ENCODE data around the gene BRICD5.

DNA sequence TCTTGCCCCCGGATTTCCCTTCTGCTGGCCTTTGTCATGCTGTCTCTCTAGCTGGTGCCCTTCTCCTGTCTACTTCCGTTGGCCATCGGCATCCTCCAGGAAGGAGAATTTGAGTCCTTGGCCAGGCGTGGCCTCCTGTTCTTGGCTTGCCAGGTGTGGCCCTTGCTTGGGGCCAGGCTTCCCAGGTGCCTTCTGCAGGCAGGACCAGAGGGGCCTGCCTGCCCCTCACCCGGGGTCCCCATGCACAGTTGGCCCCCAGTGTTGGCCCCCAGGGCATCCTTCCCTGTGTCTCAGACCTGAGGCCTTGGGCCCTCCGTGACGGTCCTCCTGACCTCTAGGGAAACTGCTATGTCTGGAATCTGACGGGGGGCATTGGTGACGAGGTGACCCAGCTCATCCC, 2.8 kb downstream of the BRICD5 start:
- TF ChIP-seq ZNF776 (CRISPR knock-in tag; IDR thresholded peaks at IDR 0.05), result no peak
- TF ChIP-seq, protein P1, sequence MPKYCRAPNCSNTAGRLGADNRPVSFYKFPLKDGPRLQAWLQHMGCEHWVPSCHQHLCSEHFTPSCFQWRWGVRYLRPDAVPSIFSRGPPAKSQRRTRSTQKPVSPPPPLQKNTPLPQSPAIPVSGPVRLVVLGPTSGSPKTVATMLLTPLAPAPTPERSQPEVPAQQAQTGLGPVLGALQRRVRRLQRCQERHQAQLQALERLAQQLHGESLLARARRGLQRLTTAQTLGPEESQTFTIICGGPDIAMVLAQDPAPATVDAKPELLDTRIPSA (CRISPR knock-in tag; IDR thresholded peaks at IDR 0.05; ENCODE audit: borderline replicate concordance), result no peak
- no peak for TF ChIP-seq RAD21 (CRISPR knock-in tag; IDR thresholded peaks at IDR 0.05)
- TF ChIP-seq, protein P2, sequence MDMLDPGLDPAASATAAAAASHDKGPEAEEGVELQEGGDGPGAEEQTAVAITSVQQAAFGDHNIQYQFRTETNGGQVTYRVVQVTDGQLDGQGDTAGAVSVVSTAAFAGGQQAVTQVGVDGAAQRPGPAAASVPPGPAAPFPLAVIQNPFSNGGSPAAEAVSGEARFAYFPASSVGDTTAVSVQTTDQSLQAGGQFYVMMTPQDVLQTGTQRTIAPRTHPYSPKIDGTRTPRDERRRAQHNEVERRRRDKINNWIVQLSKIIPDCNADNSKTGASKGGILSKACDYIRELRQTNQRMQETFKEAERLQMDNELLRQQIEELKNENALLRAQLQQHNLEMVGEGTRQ (IDR thresholded peaks at IDR 0.05; ENCODE audit: low read depth, low read length), result no peak
- TF ChIP-seq, protein P2 (CRISPR knock-in tag; IDR thresholded peaks at IDR 0.05; ENCODE audit: borderline replicate concordance), result no peak
- no peak for TF ChIP-seq ZNF549 (CRISPR knock-in tag; IDR thresholded peaks at IDR 0.05)
- TF ChIP-seq, protein P3, sequence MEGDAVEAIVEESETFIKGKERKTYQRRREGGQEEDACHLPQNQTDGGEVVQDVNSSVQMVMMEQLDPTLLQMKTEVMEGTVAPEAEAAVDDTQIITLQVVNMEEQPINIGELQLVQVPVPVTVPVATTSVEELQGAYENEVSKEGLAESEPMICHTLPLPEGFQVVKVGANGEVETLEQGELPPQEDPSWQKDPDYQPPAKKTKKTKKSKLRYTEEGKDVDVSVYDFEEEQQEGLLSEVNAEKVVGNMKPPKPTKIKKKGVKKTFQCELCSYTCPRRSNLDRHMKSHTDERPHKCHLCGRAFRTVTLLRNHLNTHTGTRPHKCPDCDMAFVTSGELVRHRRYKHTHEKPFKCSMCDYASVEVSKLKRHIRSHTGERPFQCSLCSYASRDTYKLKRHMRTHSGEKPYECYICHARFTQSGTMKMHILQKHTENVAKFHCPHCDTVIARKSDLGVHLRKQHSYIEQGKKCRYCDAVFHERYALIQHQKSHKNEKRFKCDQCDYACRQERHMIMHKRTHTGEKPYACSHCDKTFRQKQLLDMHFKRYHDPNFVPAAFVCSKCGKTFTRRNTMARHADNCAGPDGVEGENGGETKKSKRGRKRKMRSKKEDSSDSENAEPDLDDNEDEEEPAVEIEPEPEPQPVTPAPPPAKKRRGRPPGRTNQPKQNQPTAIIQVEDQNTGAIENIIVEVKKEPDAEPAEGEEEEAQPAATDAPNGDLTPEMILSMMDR (CRISPR knock-in tag; IDR thresholded peaks at IDR 0.05), result no peak
- no peak for TF ChIP-seq GABPA (IDR thresholded peaks at IDR 0.05; ENCODE audit: low read depth, low read length)
- TF ChIP-seq GABPA (CRISPR knock-in tag; IDR thresholded peaks at IDR 0.05; ENCODE audit: low read depth), result no peak
- TF ChIP-seq SMAD3 (CRISPR knock-in tag; IDR thresholded peaks at IDR 0.05), result no peak
- no peak for TF ChIP-seq ZNF121 (CRISPR knock-in tag; IDR thresholded peaks at IDR 0.05)
- TF ChIP-seq IRX3 (CRISPR knock-in tag; IDR thresholded peaks at IDR 0.05; ENCODE audit: borderline replicate concordance, low read depth), result no peak
